LNCAP (cell line): Measurements from ENCODE around the gene DDX51.

Experiments
- TF ChIP-seq, protein P1 (sequence below): fragments of 450-650 bp; IDR thresholded peaks from 2 replicates; pipeline ENCODE4 v1.5.1; 2017; ENCODE audit warnings: mild to moderate bottlenecking

DDX51 gene, protein sequence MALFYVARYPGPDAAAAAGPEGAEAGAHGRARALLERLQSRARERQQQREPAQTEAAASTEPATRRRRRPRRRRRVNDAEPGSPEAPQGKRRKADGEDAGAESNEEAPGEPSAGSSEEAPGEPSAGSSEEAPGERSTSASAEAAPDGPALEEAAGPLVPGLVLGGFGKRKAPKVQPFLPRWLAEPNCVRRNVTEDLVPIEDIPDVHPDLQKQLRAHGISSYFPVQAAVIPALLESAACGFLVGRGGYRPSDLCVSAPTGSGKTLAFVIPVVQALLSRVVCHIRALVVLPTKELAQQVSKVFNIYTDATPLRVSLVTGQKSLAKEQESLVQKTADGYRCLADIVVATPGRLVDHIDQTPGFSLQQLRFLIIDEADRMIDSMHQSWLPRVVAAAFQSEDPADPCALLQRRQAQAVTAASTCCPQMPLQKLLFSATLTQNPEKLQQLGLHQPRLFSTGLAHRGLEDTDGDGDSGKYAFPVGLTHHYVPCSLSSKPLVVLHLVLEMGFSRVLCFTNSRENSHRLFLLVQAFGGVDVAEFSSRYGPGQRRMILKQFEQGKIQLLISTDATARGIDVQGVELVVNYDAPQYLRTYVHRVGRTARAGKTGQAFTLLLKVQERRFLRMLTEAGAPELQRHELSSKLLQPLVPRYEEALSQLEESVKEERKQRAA

DNA sequence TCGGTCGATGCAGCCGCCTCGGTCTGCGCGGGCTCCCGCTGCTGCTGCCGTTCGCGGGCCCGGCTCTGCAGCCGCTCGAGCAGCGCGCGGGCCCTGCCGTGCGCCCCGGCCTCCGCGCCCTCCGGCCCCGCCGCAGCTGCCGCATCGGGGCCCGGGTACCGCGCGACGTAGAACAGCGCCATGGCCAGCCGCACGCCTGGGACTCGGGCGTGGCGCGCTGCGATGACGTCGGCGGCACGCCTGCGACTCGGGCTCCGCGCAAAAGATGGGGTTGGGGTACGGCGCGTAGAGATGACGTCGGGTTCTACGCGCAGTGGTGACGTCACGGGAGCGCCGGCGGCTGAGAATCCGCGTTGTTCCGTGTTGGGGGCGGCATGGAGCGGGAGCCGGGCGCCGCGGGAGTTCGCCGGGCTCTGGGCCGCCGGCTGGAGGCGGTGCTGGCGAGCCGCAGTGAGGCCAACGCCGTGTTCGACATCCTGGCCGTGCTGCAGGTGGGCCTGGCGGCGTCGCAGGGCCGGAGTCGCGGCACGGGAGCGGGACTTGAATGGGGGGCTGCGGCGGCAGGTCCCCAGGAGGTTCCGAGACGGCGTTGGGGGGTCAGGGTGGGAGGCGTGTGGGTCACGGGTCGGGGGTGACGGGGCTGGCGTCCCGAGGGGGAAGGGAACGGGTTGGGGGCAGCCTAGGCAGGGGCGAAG, at the start of gene DDX51, which contains the start of gene NOC4L:
Gene DDX51, minus strand, starts transcription at position 205 of the 695 bp plus-strand sequence. Its CDS starts 23 bp downstream, at position 182.
Gene NOC4L, plus strand, starts transcription at position 343 of the 695 bp plus-strand sequence. Its CDS starts 32 bp downstream, at position 375.
- TF ChIP-seq, protein P1, sequence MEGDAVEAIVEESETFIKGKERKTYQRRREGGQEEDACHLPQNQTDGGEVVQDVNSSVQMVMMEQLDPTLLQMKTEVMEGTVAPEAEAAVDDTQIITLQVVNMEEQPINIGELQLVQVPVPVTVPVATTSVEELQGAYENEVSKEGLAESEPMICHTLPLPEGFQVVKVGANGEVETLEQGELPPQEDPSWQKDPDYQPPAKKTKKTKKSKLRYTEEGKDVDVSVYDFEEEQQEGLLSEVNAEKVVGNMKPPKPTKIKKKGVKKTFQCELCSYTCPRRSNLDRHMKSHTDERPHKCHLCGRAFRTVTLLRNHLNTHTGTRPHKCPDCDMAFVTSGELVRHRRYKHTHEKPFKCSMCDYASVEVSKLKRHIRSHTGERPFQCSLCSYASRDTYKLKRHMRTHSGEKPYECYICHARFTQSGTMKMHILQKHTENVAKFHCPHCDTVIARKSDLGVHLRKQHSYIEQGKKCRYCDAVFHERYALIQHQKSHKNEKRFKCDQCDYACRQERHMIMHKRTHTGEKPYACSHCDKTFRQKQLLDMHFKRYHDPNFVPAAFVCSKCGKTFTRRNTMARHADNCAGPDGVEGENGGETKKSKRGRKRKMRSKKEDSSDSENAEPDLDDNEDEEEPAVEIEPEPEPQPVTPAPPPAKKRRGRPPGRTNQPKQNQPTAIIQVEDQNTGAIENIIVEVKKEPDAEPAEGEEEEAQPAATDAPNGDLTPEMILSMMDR = no peak

DNA sequence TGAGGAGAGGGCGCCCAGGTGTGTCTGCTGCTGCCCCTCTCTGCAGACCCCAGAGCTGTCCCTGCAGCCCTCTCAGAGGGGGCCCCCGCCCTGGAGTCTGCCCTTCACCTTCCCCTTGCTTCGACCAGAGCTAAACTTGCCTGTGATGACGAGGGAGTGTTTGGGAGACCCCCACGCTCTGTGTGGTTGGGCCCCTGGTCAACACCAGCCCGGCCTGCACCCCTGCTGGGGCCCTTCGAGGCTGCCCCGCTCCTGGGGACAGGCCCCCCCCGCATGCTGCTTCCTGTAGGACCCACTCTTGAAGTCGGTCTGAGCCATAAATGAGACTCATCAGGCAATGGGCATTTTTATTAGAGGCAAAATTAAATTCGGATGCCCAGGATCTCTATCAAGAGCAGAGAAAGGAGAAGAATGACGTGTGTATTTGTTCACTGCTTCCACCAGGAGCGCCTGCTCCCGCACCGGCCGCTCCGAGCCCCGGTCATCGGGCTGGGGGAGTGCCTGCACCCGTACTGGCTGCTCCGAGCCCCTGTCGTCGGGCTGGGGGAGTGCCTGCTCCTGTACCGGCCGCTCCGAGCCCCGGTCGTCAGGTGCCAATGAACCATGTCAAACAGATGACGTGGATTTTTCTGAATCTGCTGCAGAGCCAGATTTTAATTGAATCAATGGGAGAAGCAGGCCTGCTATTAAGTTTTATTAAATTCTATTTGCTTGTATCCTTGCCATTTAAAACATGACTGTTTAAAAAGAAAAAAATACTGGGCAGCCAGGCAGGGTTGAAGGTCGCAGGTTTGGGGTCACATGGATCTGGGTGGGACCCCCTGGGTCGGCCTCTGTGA, 47.8 kb upstream of the DDX51 start:
- TF ChIP-seq, protein P1 = no peak

DNA sequence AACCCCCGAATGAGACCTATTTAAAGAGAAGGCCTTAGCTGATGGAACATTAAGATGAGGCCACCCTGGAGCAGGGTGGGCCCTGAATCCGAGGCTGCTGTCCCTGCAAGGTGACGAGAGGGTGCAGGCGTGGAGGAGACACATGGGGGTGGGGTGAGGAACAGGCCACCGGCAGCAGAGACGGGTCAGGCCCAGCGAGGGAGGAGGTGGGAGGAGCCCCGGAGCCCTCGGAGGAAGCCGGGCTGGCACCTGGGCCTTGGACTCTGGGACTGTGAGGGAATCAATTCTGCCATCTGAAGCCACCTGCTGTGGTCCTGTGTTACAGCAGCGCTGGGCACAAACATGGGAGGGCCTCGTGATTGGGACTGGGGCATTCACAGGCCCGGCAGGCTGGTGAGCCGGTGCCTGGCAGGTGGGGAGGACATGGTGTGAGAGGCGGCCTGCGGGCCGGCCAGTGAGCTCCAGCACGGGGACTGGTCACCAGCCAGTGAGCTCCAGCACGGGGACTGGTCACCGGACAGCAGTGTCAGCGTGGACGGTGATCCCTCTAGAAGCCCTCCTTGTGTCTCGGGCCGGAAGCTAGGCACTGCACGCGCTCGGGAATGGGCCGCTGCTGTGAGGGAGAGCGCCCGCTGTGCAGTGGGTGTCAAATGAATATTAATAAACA, 46.8 kb upstream of the DDX51 start:
- TF ChIP-seq, protein P1 = no peak

DNA sequence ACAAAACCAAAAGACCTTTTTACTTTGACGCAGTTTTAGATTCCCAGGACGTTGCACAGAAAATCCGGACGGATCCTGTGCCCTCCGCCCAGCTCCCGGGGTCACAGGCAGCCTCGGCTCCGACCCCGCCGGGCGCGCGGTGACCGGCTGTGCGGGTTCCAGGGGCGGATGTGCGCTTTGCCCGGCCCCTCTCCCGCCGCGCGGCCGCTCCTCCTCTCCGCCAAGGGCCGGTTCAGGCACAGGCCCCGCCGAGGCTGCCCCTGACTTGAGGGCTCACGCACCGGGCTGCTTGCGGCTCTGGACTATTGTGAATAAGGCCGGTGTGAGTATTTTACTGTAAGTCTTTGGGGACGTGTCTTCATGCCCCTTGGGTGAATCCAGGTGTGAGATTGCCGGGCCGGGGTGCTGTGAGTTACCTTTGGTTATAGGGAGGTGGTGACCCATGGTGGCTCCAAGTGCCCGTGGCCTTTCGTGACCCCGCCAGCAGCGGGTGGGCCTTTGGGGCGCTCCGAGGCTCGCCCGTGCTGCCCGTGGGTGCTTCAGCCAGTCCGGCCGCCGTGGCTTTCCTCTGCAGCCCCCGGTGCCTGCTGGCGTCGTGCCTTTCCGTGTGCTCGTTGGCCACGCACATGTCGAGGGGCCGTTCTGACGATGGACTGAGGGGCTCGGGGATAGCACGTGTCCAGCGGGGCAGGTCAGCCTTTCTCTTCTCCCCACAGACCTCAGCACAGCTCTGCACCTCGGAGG, 46.1 kb upstream of the DDX51 start:
- TF ChIP-seq, protein P1 = no peak

DNA sequence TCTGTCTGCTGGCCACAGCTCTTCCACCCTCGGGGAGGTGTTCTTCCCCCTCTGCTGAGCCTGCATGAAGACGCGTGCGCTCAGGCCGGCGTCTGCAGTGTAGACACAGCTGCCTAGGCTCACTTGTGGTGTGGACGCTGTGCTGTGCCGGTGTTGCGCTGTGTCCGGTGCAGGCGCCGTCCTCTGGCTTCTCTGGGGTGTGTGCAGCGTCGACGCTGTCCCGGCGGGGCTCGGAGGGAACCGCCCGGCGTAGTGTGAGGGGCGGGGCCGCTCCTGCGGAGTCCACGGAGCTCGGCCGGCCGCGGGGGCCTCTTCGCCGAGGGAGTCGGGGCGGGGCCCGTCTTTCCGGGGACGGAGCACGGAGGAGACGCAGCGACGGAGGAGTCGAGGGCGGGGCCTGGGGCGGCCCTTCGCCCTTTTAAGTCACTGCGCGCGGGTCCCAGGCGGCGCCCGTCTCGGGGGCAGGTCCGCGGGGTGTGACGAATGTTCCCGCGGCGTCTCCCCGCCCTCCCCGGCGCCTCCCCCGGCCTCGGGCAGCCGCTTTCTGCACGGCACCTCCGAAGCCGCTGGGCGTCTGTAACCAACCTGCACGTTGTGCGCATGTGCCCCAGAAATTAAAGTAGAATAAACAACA, 45.4 kb upstream of the DDX51 start:
- TF ChIP-seq, protein P1 = no peak

DNA sequence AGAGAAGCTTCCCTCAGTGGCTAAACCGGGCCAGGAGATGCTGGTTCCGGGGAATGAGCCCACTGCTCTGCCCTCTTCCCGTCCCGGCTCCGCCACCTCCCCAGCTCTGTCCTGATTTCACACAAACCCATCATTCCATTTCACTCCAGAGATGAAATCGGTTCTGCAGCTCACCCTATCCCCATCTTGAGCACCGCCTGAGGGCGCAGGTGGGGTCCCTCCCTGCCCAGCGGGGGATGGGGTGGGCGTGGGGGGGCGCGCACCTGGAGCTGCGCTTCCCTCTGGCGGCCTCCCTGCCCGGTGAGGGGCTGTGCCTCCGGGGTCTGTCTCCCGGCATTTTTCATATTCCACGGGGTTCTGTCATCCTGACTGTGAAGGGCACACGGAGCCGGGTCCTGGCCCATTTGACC, 44.8 kb upstream of the DDX51 start:
- TF ChIP-seq, protein P1 = no peak
